Measurements from ENCODE around the gene ACSS3. TPM values are rescaled to one million over a fixed set of nuclear protein-coding genes. Genes with fewer than 3 reads are reported as not detected.

ACSS3 gene
- polyA plus RNA-seq, 1 donor (not counting 4 experiments of a cell fraction or from before 2014, with no cell fraction given) = 0.30 TPM

DNA sequence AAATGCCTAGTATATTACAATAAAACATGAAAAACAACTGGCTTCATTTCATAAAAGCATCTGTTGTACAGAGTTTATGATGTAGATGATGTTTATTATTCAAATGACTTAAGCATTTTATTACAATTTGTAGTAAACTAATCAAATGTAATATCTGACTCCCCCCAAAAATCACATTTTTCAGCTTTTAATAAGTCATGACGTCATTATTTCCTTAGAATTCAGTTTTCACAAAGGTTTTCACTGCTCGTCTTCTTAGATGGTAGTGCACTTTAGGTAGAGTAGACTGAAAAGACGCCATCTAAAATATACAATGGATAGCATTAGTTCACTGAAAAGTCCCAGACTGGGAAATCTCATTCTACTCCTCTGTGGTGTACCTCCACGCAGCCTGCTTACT is 181.5 kb downstream of the ACSS3 start:
- no peaks in the 10 kb centered on the region for H3K27me3 ChIP-seq (ENCODE audit: control insufficient read depth, extremely low read depth, insufficient read depth, low read length)
- no peak overlapping the region for H2AFZ ChIP-seq (ENCODE audit: control insufficient read depth, low read length)
- H3K36me3 ChIP-seq (ENCODE audit: control insufficient read depth in 2 of 2, extremely low read depth in 1 of 2, insufficient read depth in 2 of 2, low read length in 2 of 2) = no peaks in the 10 kb centered on the region
- dilution Hi-C loops (cut with MboI; ENCODE audit: extremely low pct_ligation_motif_present, low sequenced_read_pairs) = no loop called here
- TF ChIP-seq EZH2 (IDR thresholded peaks at IDR 0.05; ENCODE audit: low read length) = no peak
- TF ChIP-seq, protein P1, sequence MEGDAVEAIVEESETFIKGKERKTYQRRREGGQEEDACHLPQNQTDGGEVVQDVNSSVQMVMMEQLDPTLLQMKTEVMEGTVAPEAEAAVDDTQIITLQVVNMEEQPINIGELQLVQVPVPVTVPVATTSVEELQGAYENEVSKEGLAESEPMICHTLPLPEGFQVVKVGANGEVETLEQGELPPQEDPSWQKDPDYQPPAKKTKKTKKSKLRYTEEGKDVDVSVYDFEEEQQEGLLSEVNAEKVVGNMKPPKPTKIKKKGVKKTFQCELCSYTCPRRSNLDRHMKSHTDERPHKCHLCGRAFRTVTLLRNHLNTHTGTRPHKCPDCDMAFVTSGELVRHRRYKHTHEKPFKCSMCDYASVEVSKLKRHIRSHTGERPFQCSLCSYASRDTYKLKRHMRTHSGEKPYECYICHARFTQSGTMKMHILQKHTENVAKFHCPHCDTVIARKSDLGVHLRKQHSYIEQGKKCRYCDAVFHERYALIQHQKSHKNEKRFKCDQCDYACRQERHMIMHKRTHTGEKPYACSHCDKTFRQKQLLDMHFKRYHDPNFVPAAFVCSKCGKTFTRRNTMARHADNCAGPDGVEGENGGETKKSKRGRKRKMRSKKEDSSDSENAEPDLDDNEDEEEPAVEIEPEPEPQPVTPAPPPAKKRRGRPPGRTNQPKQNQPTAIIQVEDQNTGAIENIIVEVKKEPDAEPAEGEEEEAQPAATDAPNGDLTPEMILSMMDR (optimal IDR thresholded peaks at IDR 0.05 in 1 of 3, IDR thresholded peaks at IDR 0.05 in 1 of 3, conservative IDR thresholded peaks at IDR 0.05 in 1 of 3; ENCODE audit: extremely low read depth in 1 of 3, insufficient read depth in 2 of 3, low read length in 3 of 3) = no peak
- no peaks in the 10 kb centered on the region for H3K79me2 ChIP-seq (ENCODE audit: control insufficient read depth, insufficient read depth, low read length)
- H3K4me2 ChIP-seq (ENCODE audit: control insufficient read depth, extremely low read depth, insufficient read depth, low read depth, low read length) = no peak overlapping the region
- no peak overlapping the region for H3K27ac ChIP-seq (ENCODE audit: control insufficient read depth, insufficient read depth, low read length)
- H4K20me1 ChIP-seq (ENCODE audit: control insufficient read depth, extremely low read depth, insufficient read depth, low read length) = no peaks in the 10 kb centered on the region
- no peak overlapping the region for H3K9ac ChIP-seq (ENCODE audit: control insufficient read depth, extremely low read depth, insufficient read depth, low read length)
- H3K4me1 ChIP-seq (ENCODE audit: control insufficient read depth, extremely low read depth, insufficient read depth, low read length) = no peaks in the 10 kb centered on the region
- H3K9me1 ChIP-seq (ENCODE audit: control insufficient read depth, extremely low read depth, insufficient read depth, low read length) = no peaks in the 10 kb centered on the region
- H3K4me3 ChIP-seq (ENCODE audit: control insufficient read depth in 2 of 3, extremely low read depth in 1 of 3, insufficient read depth in 2 of 3, low read depth in 1 of 3, low read length in 3 of 3) = no peak overlapping the region
- H3K9me3 ChIP-seq (ENCODE audit: control insufficient read depth, low read depth, low read length) = no peaks in the 10 kb centered on the region
- FAIRE-seq (no peak), DNase-seq (ENCODE audit: low read depth, low spot score) (no peak)

DNA sequence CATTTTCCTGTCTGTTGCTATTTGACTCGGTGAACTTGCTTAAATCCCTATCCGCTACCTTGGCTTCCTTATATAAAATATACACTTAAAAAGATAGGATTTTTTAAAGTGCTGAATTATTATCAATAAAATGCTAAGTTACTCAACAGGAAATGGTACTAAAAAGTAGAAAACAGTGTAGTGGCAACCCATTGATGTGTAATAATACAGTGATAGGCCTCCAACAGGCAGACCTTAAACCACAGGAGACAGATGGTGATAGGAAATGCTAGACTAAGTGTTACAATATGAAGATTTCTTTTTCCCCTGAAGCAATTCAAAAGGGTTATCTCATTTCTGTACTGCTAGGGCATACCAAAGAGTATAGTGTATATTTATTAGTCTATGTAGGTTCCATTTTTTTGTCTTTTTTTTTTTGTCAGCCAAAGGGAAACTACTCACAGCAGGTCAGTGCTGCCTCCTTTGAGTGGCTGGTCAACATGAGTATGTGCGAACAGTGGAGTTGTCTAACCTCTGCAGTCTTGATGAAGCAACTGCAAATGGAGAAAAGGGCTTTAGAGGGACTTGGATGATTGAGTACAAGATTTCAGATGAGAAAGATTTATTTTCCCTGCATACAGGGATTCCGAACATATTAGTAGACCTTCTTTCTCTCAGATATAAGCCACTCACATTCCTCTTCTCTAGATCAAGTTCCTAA is 183.8 kb downstream of the ACSS3 start:
- TF ChIP-seq, protein P1 (optimal IDR thresholded peaks at IDR 0.05 in 1 of 3, IDR thresholded peaks at IDR 0.05 in 1 of 3, conservative IDR thresholded peaks at IDR 0.05 in 1 of 3; ENCODE audit: extremely low read depth in 1 of 3, insufficient read depth in 2 of 3, low read length in 3 of 3) = no peak
- TF ChIP-seq EZH2 (IDR thresholded peaks at IDR 0.05; ENCODE audit: low read length) = no peak
- no peaks in the 10 kb centered on the region for H3K36me3 ChIP-seq (ENCODE audit: control insufficient read depth in 2 of 2, extremely low read depth in 1 of 2, insufficient read depth in 2 of 2, low read length in 2 of 2)
- H2AFZ ChIP-seq (ENCODE audit: control insufficient read depth, low read length) = no peak overlapping the region
- H3K9ac ChIP-seq (ENCODE audit: control insufficient read depth, extremely low read depth, insufficient read depth, low read length) = no peak overlapping the region
- dilution Hi-C loops (cut with MboI; ENCODE audit: extremely low pct_ligation_motif_present, low sequenced_read_pairs) = no loop called here
- DNase-seq (ENCODE audit: low read depth, low spot score) (no peak), FAIRE-seq (no peak)
- no peak overlapping the region for H3K4me3 ChIP-seq (ENCODE audit: control insufficient read depth in 2 of 3, extremely low read depth in 1 of 3, insufficient read depth in 2 of 3, low read depth in 1 of 3, low read length in 3 of 3)
- H3K27ac ChIP-seq (ENCODE audit: control insufficient read depth, insufficient read depth, low read length) = no peak overlapping the region
- H3K27me3 ChIP-seq (ENCODE audit: control insufficient read depth, extremely low read depth, insufficient read depth, low read length) = no peaks in the 10 kb centered on the region
- no peaks in the 10 kb centered on the region for H3K4me1 ChIP-seq (ENCODE audit: control insufficient read depth, extremely low read depth, insufficient read depth, low read length)
- H4K20me1 ChIP-seq (ENCODE audit: control insufficient read depth, extremely low read depth, insufficient read depth, low read length) = no peaks in the 10 kb centered on the region
- H3K79me2 ChIP-seq (ENCODE audit: control insufficient read depth, insufficient read depth, low read length) = no peaks in the 10 kb centered on the region
- no peak overlapping the region for H3K4me2 ChIP-seq (ENCODE audit: control insufficient read depth, extremely low read depth, insufficient read depth, low read depth, low read length)
- no peaks in the 10 kb centered on the region for H3K9me3 ChIP-seq (ENCODE audit: control insufficient read depth, low read depth, low read length)
- no peaks in the 10 kb centered on the region for H3K9me1 ChIP-seq (ENCODE audit: control insufficient read depth, extremely low read depth, insufficient read depth, low read length)

Measured in keratinocyte (primary cell).